GM12878 (cell line): ENCODE data around the gene KLK3. TPM values are rescaled to one million over a fixed set of nuclear protein-coding genes. Genes with fewer than 3 reads are reported as not detected.
A peak's percentile ranks its signal among the peaks of the same experiment; 100 is the strongest.

Experiments used
- ATAC-seq: fragments of 200-7000 bp; cut with Tn5 transposase; 3 replicates; pipeline ENCODE4 v1.9.1; 2020; ENCODE audit warnings: mild to moderate bottlenecking, moderate library complexity
- BruUV-seq: library from RNA; stranded (reverse); fragments of 400-500 nt; replicated peaks from 2 replicates; lab custom pipeline; 2021; lab: Mats Ljungman, UMichigan
- CTCF ChIA-PET: fragments of 300-600 bp; sonication (Branson Sonifier 250); formaldehyde crosslinking; extraction: SDS; loops from one replicate; lab custom pipeline; 2021; ENCODE audit warnings: inconsistent platforms; lab: Yijun Ruan, JAX
- POLR2A ChIA-PET: fragments of 350-600 bp; formaldehyde crosslinking; extraction: SDS; loops from one replicate; lab custom pipeline; 2021; ENCODE audit warnings: inconsistent platforms; lab: Charles Lee
- RAD21 ChIA-PET: fragments of 300-600 bp; sonication (Branson Sonifier 250); formaldehyde crosslinking; loops from one replicate; lab custom pipeline; 2023; ENCODE audit warnings: antibody characterized with exemption; ENCODE audit not compliant: unreplicated experiment; lab: Charles Lee
- SMC1A ChIA-PET: fragments of 300-600 bp; sonication (Branson Sonifier 250); formaldehyde crosslinking; loops from one replicate; lab custom pipeline; 2023; ENCODE audit not compliant: unreplicated experiment, uncharacterized antibody; lab: Charles Lee
- DNase-seq: peaks from one replicate; pipeline ENCODE4 v3.0.0-alpha.2; 2011; ENCODE audit warnings: low read depth, low spot score
- FAIRE-seq: peaks from 3 replicates; lab custom pipeline; 2011; peaks lifted over from hg19 to GRCh38; lab: Jason Lieb, UNC
- H2AFZ ChIP-seq: 2 replicates; pipeline ENCODE4 v1.6.0; 2011; ENCODE audit warnings: low read depth, low read length, control low read depth; ENCODE audit not compliant: control insufficient read depth
- H3K27ac ChIP-seq: 2 replicates; pipeline ENCODE4 v1.5.1; 2011; ENCODE audit warnings: control low read depth; ENCODE audit not compliant: control insufficient read depth, insufficient read depth
- H3K27me3 ChIP-seq, 2 experiments: replicated peaks in 1 of 2; 2 replicates each; pipeline versions ENCODE4 v1.6.0 to v1.6.1; 2011; ENCODE audit warnings: low read length in 1 of 2; ENCODE audit not compliant: control insufficient read depth in 2 of 2, insufficient read depth in 2 of 2
- H3K36me3 ChIP-seq, 2 experiments: 2 replicates each; pipeline ENCODE4 v1.5.1; 2011; ENCODE audit warnings: low read length in 1 of 2; ENCODE audit not compliant: control insufficient read depth in 2 of 2, insufficient read depth in 2 of 2
- H3K4me1 ChIP-seq: 2 replicates; pipeline ENCODE4 v1.6.1; 2011; ENCODE audit warnings: mild to moderate bottlenecking, low read length, moderate library complexity, mixed read lengths; ENCODE audit not compliant: control insufficient read depth, insufficient read depth
- H3K4me2 ChIP-seq: 2 replicates; pipeline ENCODE4 v1.6.0; 2011; ENCODE audit warnings: control low read depth; ENCODE audit not compliant: control insufficient read depth, insufficient read depth
- H3K4me3 ChIP-seq: fragments of 200-600 bp; sonication (generic); 2 replicates; pipeline ENCODE4 v1.5.1; 2016
- H3K79me2 ChIP-seq: 2 replicates; pipeline ENCODE4 v1.6.0; 2011; ENCODE audit warnings: low read length; ENCODE audit not compliant: control insufficient read depth, insufficient read depth
- H3K9ac ChIP-seq: 2 replicates; pipeline ENCODE4 v1.8.0; 2011; ENCODE audit warnings: low read length, control low read depth, mixed read lengths; ENCODE audit not compliant: control insufficient read depth, insufficient read depth
- H3K9me3 ChIP-seq: replicated peaks from 3 replicates; pipeline ENCODE4 v1.5.1; 2011; ENCODE audit warnings: mild to moderate bottlenecking, low read length; ENCODE audit not compliant: control insufficient read depth, insufficient read depth
- H4K20me1 ChIP-seq: 2 replicates; pipeline ENCODE4 v1.6.0; 2011; ENCODE audit not compliant: control insufficient read depth, insufficient read depth
- CBX3 ChIP-seq: fragments of 200-600 bp; sonication (generic); IDR thresholded peaks from 2 replicates; pipeline ENCODE4 v1.6.1; 2016; ENCODE audit warnings: low read depth, borderline replicate concordance
- NFIC ChIP-seq: IDR thresholded peaks from 2 replicates; pipeline ENCODE4 v1.6.1; 2012; ENCODE audit warnings: low read depth, mild to moderate bottlenecking, inconsistent platforms, low read length, moderate library complexity
- PML ChIP-seq: IDR thresholded peaks from 2 replicates; pipeline ENCODE4 v1.6.1; 2012; ENCODE audit warnings: low read length, inconsistent platforms
- WGBS: methylation state at CpG from one replicate; pipeline ENCODE4 v1.1.6; 2016; ENCODE audit warnings: low lambda C conversion rate; ENCODE audit not compliant: insufficient replicate concordance, insufficient coverage; ENCODE audit errors: missing lambda C conversion rate; 5-methylcytosine and 5-hydroxymethylcytosine counted together
- in situ Hi-C: fragments of 300-500 bp; cut with MboI; formaldehyde crosslinking; loops from 9 replicates; pipeline ENCODE4 v1.14.3; 2018; ENCODE audit warnings: mixed read lengths
- intact Hi-C: fragments of 100-400 bp; cut with micrococcal nuclease; formaldehyde crosslinking; loops from one replicate; pipeline ENCODE4 v1.14.2; 2022; ENCODE audit not compliant: unreplicated experiment
- polyA plus RNA-seq, 11 experiments: library from polyadenylated mRNA; depleted of rRNA in 4 of 11; unstranded in 6 of 11; stranded (reverse) in 5 of 11; fragments of >200 nt; fragmentation: Nextera tagmentation in 4 of 11; fragmentation: Illumina TruSeq in 1 of 11; extraction: Ambion mirVana in 4 of 11; extraction: Trizol in 1 of 11; gene quantifications; 1 replicate in 1 of 11; 2 replicates in 10 of 11; pipeline versions ENCODE4 v1.2.1 to v1.2.3, GENCODE V29; 2011 to 2016; ENCODE audit warnings: inconsistent platforms in 2 of 11, missing spikeins in 2 of 11, low read depth in 1 of 11
- total RNA-seq, 4 experiments: library from RNA; depleted of rRNA in 3 of 4; stranded (reverse); fragments of >200 nt in 3 of 4; fragmentation: Illumina TruSeq in 1 of 4; extraction: Trizol in 1 of 4; gene quantifications; 2 replicates each; pipeline versions ENCODE4 v1.2.1 to v1.2.3, GENCODE V29; 2013 to 2021
- TF ChIP-seq, protein P1 (sequence below): IDR thresholded peaks from 2 replicates; pipeline ENCODE4 v1.6.1; 2011; ENCODE audit warnings: borderline replicate concordance, low read depth, mild to moderate bottlenecking, moderate library complexity, mixed read lengths, low read length; ENCODE audit not compliant: insufficient read depth; ENCODE audit errors: extremely low read length
- TF ChIP-seq, protein P2 (sequence below): fragments of 450-650 bp; IDR thresholded peaks from 2 replicates; pipeline ENCODE4 v1.6.1; 2016; ENCODE audit warnings: mild to moderate bottlenecking
- TF ChIP-seq, protein P3 (sequence below): IDR thresholded peaks from 2 replicates; pipeline ENCODE4 v1.6.1; 2012; ENCODE audit warnings: improper control_type of control experiment, low read depth, low read length; ENCODE audit not compliant: insufficient replicate concordance
- TF ChIP-seq, protein P4 (sequence below): fragments of 450-650 bp; IDR thresholded peaks from 2 replicates; pipeline ENCODE4 v1.6.1; 2017; ENCODE audit warnings: mild to moderate bottlenecking, moderate library complexity

The KLK3 gene
- total and polyA plus RNA-seq, 10 of the 15 experiments (the other 5 are each of a cell fraction or from before 2014, with no cell fraction given), result 0.31 TPM; not detected in 9

DNA sequence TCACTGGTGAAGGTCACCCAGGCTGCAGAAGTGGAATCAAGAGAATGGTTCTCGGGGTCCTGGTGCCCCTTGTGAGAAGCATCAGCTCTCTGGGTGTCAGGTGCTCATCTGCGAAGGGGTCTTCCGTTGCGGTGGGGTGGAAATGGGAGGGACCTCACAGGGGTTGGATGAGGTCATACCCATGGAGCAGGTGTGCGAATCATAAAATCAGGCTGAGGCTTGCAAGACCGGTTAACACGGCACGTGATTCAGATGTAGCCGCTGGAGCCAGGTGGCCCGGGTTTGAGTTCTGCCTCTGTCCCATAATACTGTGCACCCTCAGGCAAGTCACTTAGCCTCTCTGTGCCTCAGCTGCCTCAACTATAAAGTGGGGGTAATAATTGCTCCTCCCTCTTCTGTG is 17.4 kb upstream of the KLK3 start (continued):
- TF ChIP-seq, protein P1, sequence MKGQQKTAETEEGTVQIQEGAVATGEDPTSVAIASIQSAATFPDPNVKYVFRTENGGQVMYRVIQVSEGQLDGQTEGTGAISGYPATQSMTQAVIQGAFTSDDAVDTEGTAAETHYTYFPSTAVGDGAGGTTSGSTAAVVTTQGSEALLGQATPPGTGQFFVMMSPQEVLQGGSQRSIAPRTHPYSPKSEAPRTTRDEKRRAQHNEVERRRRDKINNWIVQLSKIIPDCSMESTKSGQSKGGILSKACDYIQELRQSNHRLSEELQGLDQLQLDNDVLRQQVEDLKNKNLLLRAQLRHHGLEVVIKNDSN, result no peak
- TF ChIP-seq, protein P2, sequence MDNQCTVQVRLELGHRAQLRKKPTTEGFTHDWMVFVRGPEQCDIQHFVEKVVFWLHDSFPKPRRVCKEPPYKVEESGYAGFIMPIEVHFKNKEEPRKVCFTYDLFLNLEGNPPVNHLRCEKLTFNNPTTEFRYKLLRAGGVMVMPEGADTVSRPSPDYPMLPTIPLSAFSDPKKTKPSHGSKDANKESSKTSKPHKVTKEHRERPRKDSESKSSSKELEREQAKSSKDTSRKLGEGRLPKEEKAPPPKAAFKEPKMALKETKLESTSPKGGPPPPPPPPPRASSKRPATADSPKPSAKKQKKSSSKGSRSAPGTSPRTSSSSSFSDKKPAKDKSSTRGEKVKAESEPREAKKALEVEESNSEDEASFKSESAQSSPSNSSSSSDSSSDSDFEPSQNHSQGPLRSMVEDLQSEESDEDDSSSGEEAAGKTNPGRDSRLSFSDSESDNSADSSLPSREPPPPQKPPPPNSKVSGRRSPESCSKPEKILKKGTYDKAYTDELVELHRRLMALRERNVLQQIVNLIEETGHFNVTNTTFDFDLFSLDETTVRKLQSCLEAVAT, result no peak
- TF ChIP-seq, all 136 proteins: peak for 0

DNA sequence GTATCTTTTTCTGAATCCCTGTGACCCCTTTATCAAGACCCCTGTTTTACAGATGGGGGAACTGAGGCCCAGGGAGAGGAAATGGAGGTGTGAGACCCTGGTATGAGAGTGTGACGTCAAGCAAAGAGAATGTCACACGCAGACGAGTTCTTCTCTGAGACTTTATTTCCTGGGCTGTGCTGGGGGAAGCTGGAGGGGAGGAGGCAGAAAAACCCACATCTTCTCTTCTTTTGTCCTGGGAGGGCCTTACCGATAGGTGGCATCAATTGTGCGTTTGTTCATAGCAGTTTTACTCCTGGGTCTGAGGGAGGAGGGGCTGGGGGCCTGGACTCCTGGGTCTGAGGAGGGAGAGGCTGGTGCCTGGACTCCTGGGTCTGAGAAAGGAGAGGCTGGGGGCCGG is 16.5 kb upstream of the KLK3 start:
- RAD21 ChIA-PET, result interaction anchor here (1.9 to 4.6 kb wide), 2 partner anchors 18 to 83 kb away, joined by 7 to 41 read pairs; no protein-coding TSS in a partner anchor
- Histone ChIP-seq H3K27ac (no peak overlapping the region), H3K4me3 (no peak overlapping the region), H4K20me1 (no peaks in the 10 kb centered on the region), H3K9ac (no peak overlapping the region), H3K36me3 (no peaks in the 10 kb centered on the region), H3K79me2 (no peaks in the 10 kb centered on the region), H3K27me3 (no peaks in the 10 kb centered on the region), H3K9me3 (no peaks in the 10 kb centered on the region; the same call in 2 of the 3 replicates), H3K4me1 (peaks cover 5% of the 10 kb centered on the region; the same call in 1 of the 2 replicates), H3K4me2 (no peak overlapping the region), H2AFZ (peak overlapping the region; percentile 24; the same call in 1 of the 2 replicates)
- no TSS peak for BruUV-seq
- POLR2A ChIA-PET, result interaction anchor here (0.7 kb wide), 2 partner anchors 54 to 269 kb away, joined by 4 to 7 read pairs; no protein-coding TSS in a partner anchor
- CTCF ChIA-PET, result interaction anchor here (0.9 to 3.6 kb wide), 4 partner anchors 36 to 92 kb away, joined by 3 to 40 read pairs (median 4); no protein-coding TSS in a partner anchor
- FAIRE-seq (no peak), ATAC-seq (peak; percentile 64), DNase-seq (peak; percentile 25)
- intact Hi-C loops (loop anchor here (1.0 to 5.0 kb wide), 2 partner anchors 59 to 84 kb away; no protein-coding TSS in a partner anchor), in situ Hi-C loops (no loop called here)
- 10% methylated on average over 6 of the region's 6 CpGs for WGBS
- SMC1A ChIA-PET, result interaction anchor here (0.9 to 4.6 kb wide), 4 partner anchors 18 to 83 kb away, joined by 3 to 37 read pairs (median 4); no protein-coding TSS in a partner anchor
- TF ChIP-seq, protein P3, sequence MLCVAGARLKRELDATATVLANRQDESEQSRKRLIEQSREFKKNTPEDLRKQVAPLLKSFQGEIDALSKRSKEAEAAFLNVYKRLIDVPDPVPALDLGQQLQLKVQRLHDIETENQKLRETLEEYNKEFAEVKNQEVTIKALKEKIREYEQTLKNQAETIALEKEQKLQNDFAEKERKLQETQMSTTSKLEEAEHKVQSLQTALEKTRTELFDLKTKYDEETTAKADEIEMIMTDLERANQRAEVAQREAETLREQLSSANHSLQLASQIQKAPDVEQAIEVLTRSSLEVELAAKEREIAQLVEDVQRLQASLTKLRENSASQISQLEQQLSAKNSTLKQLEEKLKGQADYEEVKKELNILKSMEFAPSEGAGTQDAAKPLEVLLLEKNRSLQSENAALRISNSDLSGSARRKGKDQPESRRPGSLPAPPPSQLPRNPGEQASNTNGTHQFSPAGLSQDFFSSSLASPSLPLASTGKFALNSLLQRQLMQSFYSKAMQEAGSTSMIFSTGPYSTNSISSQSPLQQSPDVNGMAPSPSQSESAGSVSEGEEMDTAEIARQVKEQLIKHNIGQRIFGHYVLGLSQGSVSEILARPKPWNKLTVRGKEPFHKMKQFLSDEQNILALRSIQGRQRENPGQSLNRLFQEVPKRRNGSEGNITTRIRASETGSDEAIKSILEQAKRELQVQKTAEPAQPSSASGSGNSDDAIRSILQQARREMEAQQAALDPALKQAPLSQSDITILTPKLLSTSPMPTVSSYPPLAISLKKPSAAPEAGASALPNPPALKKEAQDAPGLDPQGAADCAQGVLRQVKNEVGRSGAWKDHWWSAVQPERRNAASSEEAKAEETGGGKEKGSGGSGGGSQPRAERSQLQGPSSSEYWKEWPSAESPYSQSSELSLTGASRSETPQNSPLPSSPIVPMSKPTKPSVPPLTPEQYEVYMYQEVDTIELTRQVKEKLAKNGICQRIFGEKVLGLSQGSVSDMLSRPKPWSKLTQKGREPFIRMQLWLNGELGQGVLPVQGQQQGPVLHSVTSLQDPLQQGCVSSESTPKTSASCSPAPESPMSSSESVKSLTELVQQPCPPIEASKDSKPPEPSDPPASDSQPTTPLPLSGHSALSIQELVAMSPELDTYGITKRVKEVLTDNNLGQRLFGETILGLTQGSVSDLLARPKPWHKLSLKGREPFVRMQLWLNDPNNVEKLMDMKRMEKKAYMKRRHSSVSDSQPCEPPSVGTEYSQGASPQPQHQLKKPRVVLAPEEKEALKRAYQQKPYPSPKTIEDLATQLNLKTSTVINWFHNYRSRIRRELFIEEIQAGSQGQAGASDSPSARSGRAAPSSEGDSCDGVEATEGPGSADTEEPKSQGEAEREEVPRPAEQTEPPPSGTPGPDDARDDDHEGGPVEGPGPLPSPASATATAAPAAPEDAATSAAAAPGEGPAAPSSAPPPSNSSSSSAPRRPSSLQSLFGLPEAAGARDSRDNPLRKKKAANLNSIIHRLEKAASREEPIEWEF, result no peak
- TF ChIP-seq PML (no peak), CBX3 (no peak), NFIC (no peak)
- TF ChIP-seq, protein P4, sequence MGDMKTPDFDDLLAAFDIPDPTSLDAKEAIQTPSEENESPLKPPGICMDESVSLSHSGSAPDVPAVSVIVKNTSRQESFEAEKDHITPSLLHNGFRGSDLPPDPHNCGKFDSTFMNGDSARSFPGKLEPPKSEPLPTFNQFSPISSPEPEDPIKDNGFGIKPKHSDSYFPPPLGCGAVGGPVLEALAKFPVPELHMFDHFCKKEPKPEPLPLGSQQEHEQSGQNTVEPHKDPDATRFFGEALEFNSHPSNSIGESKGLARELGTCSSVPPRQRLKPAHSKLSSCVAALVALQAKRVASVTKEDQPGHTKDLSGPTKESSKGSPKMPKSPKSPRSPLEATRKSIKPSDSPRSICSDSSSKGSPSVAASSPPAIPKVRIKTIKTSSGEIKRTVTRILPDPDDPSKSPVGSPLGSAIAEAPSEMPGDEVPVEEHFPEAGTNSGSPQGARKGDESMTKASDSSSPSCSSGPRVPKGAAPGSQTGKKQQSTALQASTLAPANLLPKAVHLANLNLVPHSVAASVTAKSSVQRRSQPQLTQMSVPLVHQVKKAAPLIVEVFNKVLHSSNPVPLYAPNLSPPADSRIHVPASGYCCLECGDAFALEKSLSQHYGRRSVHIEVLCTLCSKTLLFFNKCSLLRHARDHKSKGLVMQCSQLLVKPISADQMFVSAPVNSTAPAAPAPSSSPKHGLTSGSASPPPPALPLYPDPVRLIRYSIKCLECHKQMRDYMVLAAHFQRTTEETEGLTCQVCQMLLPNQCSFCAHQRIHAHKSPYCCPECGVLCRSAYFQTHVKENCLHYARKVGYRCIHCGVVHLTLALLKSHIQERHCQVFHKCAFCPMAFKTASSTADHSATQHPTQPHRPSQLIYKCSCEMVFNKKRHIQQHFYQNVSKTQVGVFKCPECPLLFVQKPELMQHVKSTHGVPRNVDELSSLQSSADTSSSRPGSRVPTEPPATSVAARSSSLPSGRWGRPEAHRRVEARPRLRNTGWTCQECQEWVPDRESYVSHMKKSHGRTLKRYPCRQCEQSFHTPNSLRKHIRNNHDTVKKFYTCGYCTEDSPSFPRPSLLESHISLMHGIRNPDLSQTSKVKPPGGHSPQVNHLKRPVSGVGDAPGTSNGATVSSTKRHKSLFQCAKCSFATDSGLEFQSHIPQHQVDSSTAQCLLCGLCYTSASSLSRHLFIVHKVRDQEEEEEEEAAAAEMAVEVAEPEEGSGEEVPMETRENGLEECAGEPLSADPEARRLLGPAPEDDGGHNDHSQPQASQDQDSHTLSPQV, result no peak
- TF ChIP-seq, protein P1, result no peak
